Immature natural killer cell (primary cell): ENCODE results near the gene SHC1. TPM values are rescaled to one million over a fixed set of nuclear protein-coding genes. Genes with fewer than 3 reads are reported as not detected.

Experiments
- DNase-seq, 3 donors: peaks; one replicate each; pipeline ENCODE4 v3.0.0; 2022; ENCODE audit warnings: mixed read lengths in 1 of 3
- H3K27ac Mint-ChIP-seq, 6 donors: one replicate each; pipeline ENCODE4 v1.8.0; 2020; ENCODE audit warnings: mixed read lengths in 6 of 6, mild to moderate bottlenecking in 5 of 6, inconsistent platforms in 4 of 6, moderate library complexity in 3 of 6
- H3K27me3 Mint-ChIP-seq, 3 donors: one replicate each; pipeline ENCODE4 v1.8.0; 2020 to 2021; ENCODE audit warnings: low read depth in 3 of 3, mild to moderate bottlenecking in 3 of 3, mixed read lengths in 3 of 3, moderate library complexity in 3 of 3, inconsistent platforms in 1 of 3
- H3K36me3 Mint-ChIP-seq, 3 donors: one replicate each; pipeline ENCODE4 v1.8.0; 2020; ENCODE audit warnings: mixed read lengths in 3 of 3, inconsistent platforms in 2 of 3, mild to moderate bottlenecking in 2 of 3
- H3K4me1 Mint-ChIP-seq, 2 donors: one replicate each; pipeline ENCODE4 v1.8.0; 2020; ENCODE audit warnings: inconsistent platforms in 2 of 2, mild to moderate bottlenecking in 2 of 2, mixed read lengths in 2 of 2, moderate library complexity in 1 of 2
- H3K4me3 Mint-ChIP-seq, 5 donors: one replicate each; pipeline ENCODE4 v1.8.0; 2020; ENCODE audit warnings: mild to moderate bottlenecking in 5 of 5, mixed read lengths in 5 of 5, inconsistent platforms in 3 of 5, moderate library complexity in 3 of 5
- H3K9me3 Mint-ChIP-seq, 6 donors: one replicate each; pipeline ENCODE4 v1.8.0; 2020; ENCODE audit warnings: mild to moderate bottlenecking in 6 of 6, mixed read lengths in 6 of 6, inconsistent platforms in 4 of 6, moderate library complexity in 3 of 6
- polyA plus RNA-seq, 3 donors: library from polyadenylated mRNA; unstranded; fragments of 300-500 nt; fragmentation: Illumina TruSeq; gene quantifications; one replicate each; pipeline ENCODE4 v1.2.3, GENCODE V29; 2021

SHC1 gene
- polyA plus RNA-seq, 3 donors from 2014 or later: 32.3 to 49.4 (median 42.5) TPM

DNA sequence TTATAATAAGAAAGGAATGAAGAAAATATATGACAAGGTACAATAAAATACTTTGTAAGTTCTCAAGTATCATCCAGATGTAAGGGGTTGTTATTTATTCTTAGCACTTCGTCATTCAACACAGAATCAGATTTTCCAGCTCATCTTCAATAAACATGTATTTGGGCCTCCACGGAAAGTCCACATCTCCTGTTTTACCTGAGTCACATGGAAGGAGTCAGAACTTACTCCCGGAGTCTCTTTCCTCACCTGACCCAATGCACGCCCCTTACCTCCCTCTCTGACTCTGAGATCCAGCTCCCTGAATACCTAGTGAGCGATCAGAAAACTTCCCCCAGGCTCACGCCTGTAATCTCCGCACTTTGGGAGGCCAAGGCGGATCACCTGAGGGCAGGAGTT is 32.6 kb downstream of the SHC1 start:
- Mint-ChIP-seq H3K27me3 (peaks cover 3 to 9% (median 9%) of the 10 kb centered on the region in 3 donors), H3K9me3 (no peaks in the 10 kb centered on the region), H3K36me3 (no peaks in the 10 kb centered on the region), H3K4me3 (peak overlapping the region; percentile 84 to 100 (median 95)), H3K27ac (peak overlapping the region; percentile 98 to 99 (median 99)), H3K4me1 (peaks cover 40 to 44% of the 10 kb centered on the region in 2 donors)
- DNase-seq: no peak

DNA sequence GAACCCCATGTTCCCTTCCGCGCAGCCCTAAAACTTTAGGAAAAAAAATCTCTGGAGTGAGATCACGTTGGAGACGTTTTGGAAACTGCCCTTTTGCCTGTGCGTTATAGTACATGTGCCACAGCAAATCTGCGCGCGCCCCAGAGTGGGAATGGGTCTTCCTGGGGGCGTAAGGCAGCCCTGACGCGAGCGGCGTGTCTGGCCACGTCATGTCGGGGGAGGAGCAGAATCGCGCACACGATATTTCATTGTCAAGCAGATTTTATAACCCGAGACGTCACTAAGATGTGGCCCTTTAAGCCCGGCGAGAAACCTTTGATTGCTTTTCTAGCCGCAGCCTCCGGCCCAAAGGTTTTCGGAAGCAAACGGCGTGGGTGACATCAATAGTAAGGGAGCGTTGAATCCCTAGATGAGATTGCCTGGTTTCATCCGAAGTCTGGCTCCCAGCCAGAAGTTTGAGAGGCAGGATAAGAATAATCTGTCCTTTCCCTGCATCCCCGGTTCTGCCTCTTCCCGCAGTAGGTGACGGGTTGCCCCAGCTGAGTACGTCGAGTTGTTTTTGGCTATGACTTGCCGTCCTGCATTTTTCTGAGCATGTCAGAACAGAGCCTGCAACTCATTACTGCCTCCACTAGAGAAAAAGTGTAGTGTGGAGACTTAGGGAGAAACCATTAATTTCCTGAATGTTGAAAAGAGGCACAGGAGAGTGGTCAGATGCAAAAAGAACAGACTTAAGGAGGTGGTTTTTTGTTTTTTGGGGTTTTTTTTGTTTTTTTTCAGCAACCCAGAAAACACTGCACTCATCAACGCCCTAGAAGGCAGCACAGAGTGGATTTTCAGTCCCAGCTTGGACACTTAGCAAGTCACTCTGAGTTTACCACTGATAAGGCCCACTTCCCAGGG is 33.2 kb downstream of the SHC1 start:
- H3K27me3 Mint-ChIP-seq: peaks cover 3 to 9% (median 7%) of the 10 kb centered on the region in 3 donors
- peak; percentile 95 to 97 (median 97) for DNase-seq
- H3K4me3 Mint-ChIP-seq: peak overlapping the region; percentile 84 to 100 (median 95)
- peaks cover 36 to 39% of the 10 kb centered on the region in 2 donors for H3K4me1 Mint-ChIP-seq
- no peaks in the 10 kb centered on the region for H3K9me3 Mint-ChIP-seq
- no peaks in the 10 kb centered on the region for H3K36me3 Mint-ChIP-seq
- H3K27ac Mint-ChIP-seq: peak overlapping the region; percentile 98 to 99 (median 99)

DNA sequence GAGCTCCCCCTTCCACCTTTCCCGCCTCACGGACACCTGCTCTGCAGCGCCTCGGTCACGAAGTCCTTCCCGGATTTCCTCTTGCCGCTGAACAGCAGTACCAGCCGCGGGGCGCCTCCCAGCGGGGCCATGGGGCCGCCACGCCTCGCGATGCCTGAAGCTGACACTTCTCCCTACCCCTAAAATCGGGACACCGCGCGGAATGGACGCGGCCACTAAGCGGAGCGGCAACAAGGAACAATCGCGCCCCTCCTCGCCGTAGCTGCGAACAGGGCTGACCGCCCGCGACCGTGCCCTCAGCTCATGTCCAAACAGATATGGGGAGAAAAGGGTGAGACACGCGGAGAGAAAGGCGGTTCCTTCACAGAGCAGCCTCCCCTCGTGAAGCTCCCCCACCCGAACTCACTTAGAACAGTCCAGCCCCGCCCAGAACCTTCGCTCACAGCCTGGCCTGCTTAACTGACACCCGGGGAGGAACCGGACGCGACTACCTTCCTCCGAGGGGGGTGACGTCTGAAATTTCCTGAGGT is 33.9 kb downstream of the SHC1 start, which contains the start of gene PMVK:
Gene PMVK, minus strand, starts transcription at position 165 of the 530 bp plus-strand sequence. Its CDS starts 34 bp downstream, at position 131.
- H3K9me3 Mint-ChIP-seq: no peaks in the 10 kb centered on the region
- H3K4me1 Mint-ChIP-seq: peaks cover 36 to 38% of the 10 kb centered on the region in 2 donors
- H3K4me3 Mint-ChIP-seq: peak within 1 kb of the TSS; percentile 84 to 100 (median 95)
- no peaks in the 10 kb centered on the region for H3K36me3 Mint-ChIP-seq
- H3K27me3 Mint-ChIP-seq: peaks cover 3 to 9% (median 5%) of the 10 kb centered on the region in 3 donors
- H3K27ac Mint-ChIP-seq: peak within 1 kb of the TSS; percentile 98 to 99 (median 99)
- DNase-seq: peak; percentile 96 to 98 (median 97)

DNA sequence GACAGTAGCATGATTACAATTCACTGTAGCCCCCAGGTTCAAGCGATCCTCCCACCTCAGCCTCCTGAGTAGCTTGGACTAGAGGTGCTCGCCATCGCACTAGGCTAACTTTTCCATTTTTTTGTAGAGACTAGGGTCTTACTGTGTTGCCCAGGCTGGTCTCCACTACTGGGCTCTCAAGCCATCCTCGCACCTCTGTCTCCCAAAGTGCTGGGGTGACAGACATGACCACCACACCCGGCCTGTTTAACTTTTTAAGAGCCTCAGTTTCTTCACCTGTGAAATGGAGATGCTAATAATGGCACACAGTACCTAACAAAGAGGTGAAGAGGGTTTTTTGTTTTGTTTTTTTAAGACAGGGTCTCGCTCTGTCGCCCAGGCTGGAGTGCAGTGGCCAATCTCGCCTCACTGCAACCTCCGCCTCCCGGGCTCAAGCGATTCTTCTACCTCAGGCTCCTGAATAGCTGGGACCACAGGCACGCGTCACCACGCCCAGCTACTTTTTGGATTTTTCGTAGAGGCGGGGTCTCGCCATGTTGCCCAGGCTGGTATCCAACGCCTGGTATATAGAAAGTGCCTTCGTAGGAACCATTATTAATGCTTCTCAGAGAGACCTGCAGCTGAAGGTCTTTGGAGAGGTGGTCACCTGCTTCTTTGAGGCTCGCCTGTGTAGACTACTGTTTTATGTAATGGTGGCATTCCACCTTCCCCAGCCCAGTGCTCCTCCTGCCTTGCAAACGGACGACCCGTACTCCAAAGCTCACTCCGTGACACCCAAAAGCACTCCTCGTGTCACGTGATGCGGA is 34.6 kb downstream of the SHC1 start:
- no peak for DNase-seq

DNA sequence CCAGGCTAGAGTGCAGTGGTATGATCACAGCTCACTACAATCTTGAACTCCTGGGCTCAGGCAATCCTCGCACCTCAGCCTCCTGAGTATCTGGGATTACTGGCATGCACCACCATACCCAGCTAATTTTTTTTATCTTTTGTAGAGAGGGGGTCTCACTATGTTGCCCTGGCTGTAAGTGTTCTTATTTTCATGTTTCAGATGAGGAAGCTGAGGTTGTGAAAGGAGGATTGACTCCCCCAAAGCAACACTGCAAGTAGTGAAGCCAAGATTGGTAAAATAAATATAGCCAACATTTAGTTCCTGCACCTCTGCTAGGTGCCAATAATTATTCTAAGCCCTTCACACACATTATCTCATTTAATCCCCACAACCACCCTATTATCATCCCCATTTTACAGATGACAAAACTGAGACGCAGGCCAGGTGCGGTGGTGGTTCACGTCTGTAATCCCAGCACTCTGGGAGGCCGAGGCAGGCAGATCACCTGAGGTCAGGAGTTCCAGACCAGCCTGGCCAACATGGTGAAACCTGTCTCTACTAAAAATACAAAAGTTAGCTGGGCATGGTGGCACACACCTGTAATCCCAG is 36.1 kb downstream of the SHC1 start:
- Mint-ChIP-seq H3K9me3 (no peaks in the 10 kb centered on the region), H3K27me3 (peaks cover 3 to 9% (median 5%) of the 10 kb centered on the region in 3 donors), H3K36me3 (no peaks in the 10 kb centered on the region), H3K4me1 (peaks cover 36 to 38% of the 10 kb centered on the region in 2 donors), H3K27ac (peak overlapping the region in 4 of 6 donors; percentile 28 to 99 (median 52)), H3K4me3 (peak overlapping the region in 3 of 5 donors; percentile 25 to 38 (median 33))
- DNase-seq: no peak

More for the DNA sequence above, 34.6 kb downstream of the SHC1 start:
- H3K4me1 Mint-ChIP-seq: peaks cover 36 to 38% of the 10 kb centered on the region in 2 donors
- no peaks in the 10 kb centered on the region for H3K9me3 Mint-ChIP-seq
- H3K4me3 Mint-ChIP-seq: peak overlapping the region; percentile 84 to 100 (median 95)
- H3K27ac Mint-ChIP-seq: peak overlapping the region; percentile 98 to 99 (median 99)
- no peaks in the 10 kb centered on the region for H3K36me3 Mint-ChIP-seq
- H3K27me3 Mint-ChIP-seq: peaks cover 3 to 9% (median 5%) of the 10 kb centered on the region in 3 donors

DNA sequence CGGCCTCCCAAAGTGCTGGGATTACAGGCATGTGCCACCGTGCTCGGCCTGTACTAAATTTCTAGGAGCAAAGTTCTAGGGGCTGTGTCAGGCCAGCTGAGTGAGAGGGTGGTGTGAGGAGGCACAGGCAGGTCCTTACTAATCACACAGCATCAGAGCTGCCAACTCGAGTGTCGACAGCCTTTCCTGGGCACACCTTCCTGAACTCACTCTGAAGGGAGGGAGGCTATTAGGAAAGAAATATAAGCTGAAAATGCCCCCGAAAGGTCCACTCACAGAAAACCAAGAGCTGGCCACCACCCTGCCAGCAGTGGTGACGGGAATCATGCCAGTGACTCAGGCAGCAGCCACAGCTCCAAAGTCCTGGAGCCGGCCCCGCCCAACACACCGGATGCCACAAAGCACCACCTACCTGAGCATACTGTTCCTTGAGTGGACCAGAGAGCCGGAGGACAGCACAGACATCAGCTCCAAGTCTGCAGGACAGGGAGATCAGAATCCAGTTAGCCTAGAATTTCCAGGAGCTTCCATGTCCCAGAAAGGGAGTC is 38.5 kb downstream of the SHC1 start:
- no peak for DNase-seq
- H3K4me3 Mint-ChIP-seq: no peak overlapping the region
- H3K27ac Mint-ChIP-seq: no peak overlapping the region
- H3K4me1 Mint-ChIP-seq: peaks cover 17 to 23% of the 10 kb centered on the region in 2 donors
- peaks cover 3 to 5% (median 4%) of the 10 kb centered on the region in 3 donors for H3K27me3 Mint-ChIP-seq
- H3K9me3 Mint-ChIP-seq: no peaks in the 10 kb centered on the region
- peaks cover 7 to 9% (median 8%) of the 10 kb centered on the region in 3 donors for H3K36me3 Mint-ChIP-seq

DNA sequence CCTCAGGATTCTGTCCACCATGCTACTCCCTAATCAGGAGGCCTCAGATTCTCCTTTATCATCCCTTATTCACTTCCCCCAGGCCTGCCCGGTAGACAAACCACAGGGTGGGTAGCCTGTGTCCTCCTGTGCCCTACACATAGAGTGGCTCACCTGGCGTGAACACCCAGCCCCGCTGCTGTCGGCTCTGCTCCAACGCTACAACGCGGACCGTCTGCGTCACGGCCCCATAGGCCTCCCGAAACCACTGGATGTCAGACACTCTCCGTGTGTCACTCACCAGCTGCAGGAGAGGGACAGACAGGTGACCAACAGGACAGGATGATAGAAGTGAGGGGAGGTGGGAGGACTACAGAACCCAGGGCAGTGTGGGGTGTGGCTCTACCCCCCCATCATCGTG is 44.3 kb downstream of the SHC1 start:
- Mint-ChIP-seq H3K9me3 (no peaks in the 10 kb centered on the region), H3K27ac (peak overlapping the region in 1 of 6 donors; percentile 53), H3K4me1 (peaks cover 0 to 8% of the 10 kb centered on the region in 2 donors), H3K27me3 (peaks cover 0 to 3% (median 0%) of the 10 kb centered on the region in 3 donors), H3K36me3 (peaks cover 11 to 29% (median 14%) of the 10 kb centered on the region in 3 donors), H3K4me3 (no peak overlapping the region)
- DNase-seq: no peak

DNA sequence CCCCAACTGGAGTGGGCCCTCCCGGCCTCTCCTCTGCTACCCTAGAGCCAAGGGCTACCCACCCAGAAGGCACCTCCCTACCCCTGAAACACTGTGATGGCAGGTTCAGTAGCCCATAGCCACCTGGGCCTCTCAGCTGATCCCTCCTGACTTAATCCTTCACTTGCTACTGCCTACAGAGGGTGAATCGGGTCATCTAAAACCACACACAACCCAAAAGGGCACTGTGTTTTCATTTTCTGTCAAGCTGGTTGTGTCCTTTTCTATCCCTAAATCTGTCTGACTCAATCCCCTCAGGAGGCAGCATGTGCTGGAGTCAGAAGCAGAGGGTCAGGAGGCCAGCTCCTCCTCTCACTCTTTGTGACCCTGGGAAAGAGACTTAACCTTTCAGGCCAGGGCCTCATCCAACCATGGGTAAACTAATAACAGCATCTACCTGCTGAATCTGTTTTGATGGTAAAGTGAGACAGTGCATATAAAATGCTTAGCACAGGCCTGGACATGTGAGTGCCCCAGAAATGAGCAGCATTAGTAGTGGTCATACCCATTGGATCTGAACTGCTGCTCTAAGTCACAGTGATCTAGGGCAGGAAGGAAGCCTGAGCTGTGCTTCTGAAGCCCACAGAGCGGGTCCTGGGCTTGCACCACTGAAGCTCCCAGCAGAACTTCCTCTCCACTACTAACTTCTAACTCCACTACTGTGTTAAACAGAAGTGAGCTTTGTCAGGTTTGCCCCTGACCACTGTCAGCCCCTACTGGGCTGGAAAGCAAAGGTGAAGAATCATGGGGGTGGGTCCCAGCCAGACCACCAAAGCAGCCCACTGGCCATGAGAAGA is 45.0 kb downstream of the SHC1 start:
- Mint-ChIP-seq H3K4me1 (peaks cover 0 to 8% of the 10 kb centered on the region in 2 donors), H3K4me3 (no peak overlapping the region), H3K36me3 (peaks cover 11 to 29% (median 14%) of the 10 kb centered on the region in 3 donors), H3K9me3 (no peaks in the 10 kb centered on the region), H3K27ac (peak overlapping the region in 2 of 6 donors; percentile 17 to 53), H3K27me3 (peaks cover 0 to 3% (median 0%) of the 10 kb centered on the region in 3 donors)
- DNase-seq: no peak

DNA sequence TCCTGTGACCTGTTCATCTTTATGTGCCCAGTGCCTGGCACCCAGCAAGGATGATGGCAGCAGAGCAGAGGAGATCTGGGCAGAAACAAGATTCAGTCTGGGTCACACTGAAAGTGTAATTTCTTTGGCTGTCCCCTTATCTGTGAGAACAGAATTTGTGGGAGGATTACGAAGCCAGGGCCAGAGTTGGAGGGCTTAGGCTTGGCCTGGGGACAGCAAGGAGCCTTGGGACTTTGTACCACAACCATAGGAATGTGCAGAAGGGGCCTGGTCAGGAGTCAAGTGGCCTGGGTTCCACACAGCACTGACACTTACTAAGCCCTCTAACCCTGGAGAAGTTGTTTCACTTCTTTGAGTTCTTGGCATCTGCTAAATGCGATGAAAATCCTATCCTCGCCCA is 46.9 kb downstream of the SHC1 start:
- H3K9me3 Mint-ChIP-seq: no peaks in the 10 kb centered on the region
- peaks cover 11 to 29% (median 14%) of the 10 kb centered on the region in 3 donors for H3K36me3 Mint-ChIP-seq
- H3K4me3 Mint-ChIP-seq: peak overlapping the region in 1 of 5 donors; percentile 25
- peaks cover 0 to 8% of the 10 kb centered on the region in 2 donors for H3K4me1 Mint-ChIP-seq
- H3K27ac Mint-ChIP-seq: no peak overlapping the region
- peaks cover 0 to 3% (median 0%) of the 10 kb centered on the region in 3 donors for H3K27me3 Mint-ChIP-seq
- no peak for DNase-seq

DNA sequence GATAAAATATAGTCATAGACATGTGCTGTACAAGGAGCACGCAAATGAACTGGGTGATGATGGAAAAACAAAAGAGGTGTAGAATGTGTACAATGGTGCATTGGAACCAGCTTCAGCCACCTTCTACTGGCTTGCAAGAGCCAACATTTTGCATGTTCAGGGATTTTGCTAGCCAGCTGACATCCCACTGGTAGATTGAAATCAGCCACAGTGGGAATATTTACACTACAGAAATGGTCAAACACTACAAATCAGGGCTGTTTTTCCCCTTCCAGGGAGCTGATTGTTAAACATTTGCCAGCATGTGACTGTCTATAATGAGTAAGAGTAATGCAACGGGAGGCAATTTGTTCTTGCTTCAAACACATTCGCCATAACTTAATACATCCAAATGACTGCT is 57.3 kb downstream of the SHC1 start:
- Mint-ChIP-seq H3K4me3 (no peak overlapping the region), H3K27ac (no peak overlapping the region), H3K4me1 (no peaks in the 10 kb centered on the region)

DNA sequence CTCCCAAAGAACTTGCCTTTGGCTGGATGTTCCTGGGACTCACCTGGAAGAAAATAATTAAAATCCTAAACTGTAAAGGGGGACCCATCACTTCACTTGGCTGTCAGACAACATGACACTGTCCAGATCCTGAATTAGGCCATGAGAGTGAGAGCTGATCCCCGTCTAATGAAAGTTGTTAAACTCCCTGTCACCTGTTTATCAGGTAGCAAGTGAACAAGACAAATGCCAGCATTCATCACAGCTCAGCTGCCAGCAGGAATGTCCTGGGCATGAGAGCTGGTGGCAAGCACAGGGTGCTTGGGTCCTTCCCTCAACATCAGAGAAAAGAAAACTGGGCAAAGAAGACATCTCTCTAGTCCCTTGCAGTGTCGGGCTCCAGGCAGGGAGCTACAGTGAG is 57.8 kb downstream of the SHC1 start:
- H3K36me3 Mint-ChIP-seq: peaks cover 0 to 15% (median 10%) of the 10 kb centered on the region in 3 donors
- no peak overlapping the region for H3K27ac Mint-ChIP-seq
- no peak for DNase-seq
- H3K27me3 Mint-ChIP-seq: peaks cover 0 to 3% (median 0%) of the 10 kb centered on the region in 3 donors
- no peaks in the 10 kb centered on the region for H3K4me1 Mint-ChIP-seq
- no peak overlapping the region for H3K4me3 Mint-ChIP-seq
- no peaks in the 10 kb centered on the region for H3K9me3 Mint-ChIP-seq

More for the DNA sequence above, 57.3 kb downstream of the SHC1 start:
- no peak for DNase-seq
- H3K36me3 Mint-ChIP-seq: peaks cover 0 to 11% (median 10%) of the 10 kb centered on the region in 3 donors
- H3K27me3 Mint-ChIP-seq: peaks cover 0 to 2% (median 0%) of the 10 kb centered on the region in 3 donors
- no peaks in the 10 kb centered on the region for H3K9me3 Mint-ChIP-seq
